Mesenchymal stem cell (in vitro differentiated cells and primary cell): ENCODE data around the gene MORN3.

Experiments used
- DNase-seq: peaks from one replicate; pipeline ENCODE4 v3.0.0-alpha.2; 2013
- H2AFZ ChIP-seq: one replicate; pipeline ENCODE4 v1.6.1; 2013; ENCODE audit warnings: low read depth, mild to moderate bottlenecking, control low read depth, inconsistent platforms, low read length, moderate library complexity
- H2AK5ac ChIP-seq: 2 replicates; pipeline ENCODE4 v1.6.1; 2013; ENCODE audit warnings: low read length, moderate library complexity, mild to moderate bottlenecking, inconsistent platforms; ENCODE audit not compliant: severe bottlenecking
- H2BK120ac ChIP-seq: one replicate; pipeline ENCODE4 v1.6.1; 2013; ENCODE audit warnings: low read depth, mild to moderate bottlenecking, inconsistent platforms, low read length, moderate library complexity
- H2BK12ac ChIP-seq, 2 experiments: one replicate each; pipeline ENCODE4 v1.6.1; 2013; ENCODE audit warnings: inconsistent platforms in 2 of 2, low read length in 2 of 2, mild to moderate bottlenecking in 2 of 2, moderate library complexity in 2 of 2, control low read depth in 1 of 2
- H2BK15ac ChIP-seq: one replicate; pipeline ENCODE4 v1.6.1; 2013; ENCODE audit warnings: mild to moderate bottlenecking, low read depth, inconsistent platforms; ENCODE audit not compliant: poor library complexity, severe bottlenecking
- H2BK5ac ChIP-seq: 2 replicates; pipeline ENCODE4 v1.6.1; 2013; ENCODE audit warnings: low read depth, mild to moderate bottlenecking, low read length, control low read depth, inconsistent platforms; ENCODE audit not compliant: poor library complexity, severe bottlenecking
- H3K14ac ChIP-seq, 2 experiments: one replicate each; pipeline ENCODE4 v1.6.1; 2013; ENCODE audit warnings: inconsistent platforms in 2 of 2, low read length in 2 of 2, control low read depth in 1 of 2, mild to moderate bottlenecking in 1 of 2, moderate library complexity in 1 of 2
- H3K18ac ChIP-seq, 2 experiments: one replicate each; pipeline ENCODE4 v1.6.1; 2013; ENCODE audit warnings: inconsistent platforms in 2 of 2, low read length in 2 of 2, control low read depth in 1 of 2, low read depth in 1 of 2, mild to moderate bottlenecking in 1 of 2
- H3K23ac ChIP-seq, 2 experiments: one replicate each; pipeline ENCODE4 v1.6.1; 2013; ENCODE audit warnings: inconsistent platforms in 2 of 2, low read length in 2 of 2, mild to moderate bottlenecking in 2 of 2, moderate library complexity in 2 of 2, control low read depth in 1 of 2
- H3K27ac ChIP-seq: 2 replicates; pipeline ENCODE4 v1.5.1; 2013; ENCODE audit warnings: mild to moderate bottlenecking, moderate library complexity, low read length, control low read depth, inconsistent platforms; ENCODE audit not compliant: poor library complexity, severe bottlenecking
- H3K27me3 ChIP-seq, 2 experiments: 2 replicates each; pipeline versions ENCODE4 v1.6.1 to v1.7.0; 2013; ENCODE audit warnings: low read length in 2 of 2, mild to moderate bottlenecking in 2 of 2, moderate library complexity in 2 of 2, control low read depth in 1 of 2, inconsistent platforms in 1 of 2; ENCODE audit not compliant: control insufficient read depth in 1 of 2, insufficient read depth in 1 of 2
- H3K36me3 ChIP-seq, 2 experiments: 2 replicates each; pipeline versions ENCODE4 v1.6.1 to v1.7.0; 2013; ENCODE audit warnings: low read length in 2 of 2, control low read depth in 1 of 2, inconsistent platforms in 1 of 2, low read depth in 1 of 2, mild to moderate bottlenecking in 1 of 2; ENCODE audit not compliant: insufficient read depth in 2 of 2, control insufficient read depth in 1 of 2
- H3K4ac ChIP-seq, 2 experiments: one replicate each; pipeline ENCODE4 v1.6.1; 2013; ENCODE audit warnings: inconsistent platforms in 2 of 2, low read length in 2 of 2, mild to moderate bottlenecking in 2 of 2, moderate library complexity in 2 of 2, control low read depth in 1 of 2, low read depth in 1 of 2
- H3K4me1 ChIP-seq: 2 replicates; pipeline ENCODE4 v1.6.1; 2013; ENCODE audit warnings: low read depth, low read length, control low read depth; ENCODE audit not compliant: control insufficient read depth, insufficient read depth
- H3K4me2 ChIP-seq: 2 replicates; pipeline ENCODE4 v1.6.1; 2013; ENCODE audit warnings: low read length, mild to moderate bottlenecking, inconsistent platforms; ENCODE audit not compliant: poor library complexity, severe bottlenecking
- H3K4me3 ChIP-seq, 2 experiments: 2 replicates each; pipeline versions ENCODE4 v1.5.1 to v1.7.0; 2013; ENCODE audit warnings: low read length in 2 of 2, mild to moderate bottlenecking in 2 of 2, control low read depth in 1 of 2, low read depth in 1 of 2; ENCODE audit not compliant: insufficient read depth in 1 of 2
- H3K79me1 ChIP-seq: replicated peaks from 2 replicates; pipeline ENCODE4 v1.6.1; 2013; ENCODE audit warnings: mild to moderate bottlenecking, control low read depth, low read length, inconsistent platforms; ENCODE audit not compliant: poor library complexity, severe bottlenecking
- H3K9ac ChIP-seq: 2 replicates; pipeline ENCODE4 v1.7.0; 2013; ENCODE audit warnings: mild to moderate bottlenecking, low read length, moderate library complexity
- H3K9me3 ChIP-seq: 2 replicates; pipeline ENCODE4 v1.7.0; 2013; ENCODE audit warnings: mild to moderate bottlenecking, low read length; ENCODE audit not compliant: control insufficient read depth
- H4K8ac ChIP-seq: one replicate; pipeline ENCODE4 v1.6.1; 2013; ENCODE audit warnings: inconsistent platforms, mild to moderate bottlenecking, low read length, moderate library complexity
- H4K91ac ChIP-seq: one replicate; pipeline ENCODE4 v1.6.1; 2013; ENCODE audit warnings: mild to moderate bottlenecking, low read length, inconsistent platforms
- WGBS: methylation state at CpG from one replicate; pipeline ENCODE4 v1.1.7; 2013; ENCODE audit warnings: mixed read lengths; 5-methylcytosine and 5-hydroxymethylcytosine counted together

MORN3 gene

DNA sequence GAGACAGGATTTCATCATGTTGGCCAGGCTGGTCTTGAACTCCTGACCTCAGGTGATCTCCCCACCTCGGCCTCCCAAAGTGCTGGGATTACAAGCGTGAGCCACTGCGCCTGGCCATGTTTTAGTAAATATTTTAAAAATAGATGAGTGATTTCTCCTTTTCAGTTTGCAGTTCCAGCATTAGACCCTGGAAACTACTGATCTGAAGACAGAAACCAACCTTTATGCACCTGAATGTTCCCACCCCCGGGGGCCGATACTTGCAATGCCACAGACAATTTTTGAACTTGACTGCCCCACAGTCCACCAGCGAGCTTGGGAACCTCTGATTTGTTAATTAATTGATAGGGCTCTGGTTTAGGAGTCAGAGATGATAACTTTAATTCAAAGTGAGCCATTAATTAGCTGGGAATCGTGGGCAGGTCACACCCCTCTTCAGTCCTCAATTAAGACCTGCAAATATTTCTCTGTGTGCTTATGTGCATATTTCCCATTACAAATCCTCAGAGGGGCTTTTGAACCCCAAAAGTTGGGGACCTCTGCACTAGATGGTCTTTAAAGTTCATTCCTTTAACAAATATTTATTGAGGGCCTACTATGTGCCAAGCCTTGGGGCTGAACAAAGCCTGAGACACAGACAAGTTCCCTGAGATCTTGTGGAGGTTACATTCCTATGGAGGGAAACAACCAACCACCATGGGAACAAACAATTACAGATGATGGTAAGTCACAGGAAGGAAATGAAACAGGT, 39.0 kb upstream of the MORN3 start:
- Histone ChIP-seq H3K4me3 (no peak overlapping the region), H4K8ac (no peak overlapping the region), H2AK5ac (no peak overlapping the region), H3K9me3 (no peaks in the 10 kb centered on the region), H3K4me2 (no peak overlapping the region), H3K9ac (no peak overlapping the region), H3K23ac (no peak overlapping the region), H3K27ac (no peak overlapping the region), H3K14ac (no peak overlapping the region), H3K4me1 (peaks cover 11% of the 10 kb centered on the region), H2BK120ac (no peak overlapping the region), H2AFZ (no peak overlapping the region), H4K91ac (no peak overlapping the region), H2BK12ac (no peak overlapping the region), H3K36me3 (no peaks in the 10 kb centered on the region), H3K79me1 (peaks cover 11% of the 10 kb centered on the region), H2BK15ac (no peak overlapping the region), H3K27me3 (no peaks in the 10 kb centered on the region), H2BK5ac (no peak overlapping the region), H3K4ac (no peak overlapping the region), H3K18ac (no peak overlapping the region)
- DNase-seq, result no peak
- 90% methylated on average over 5 of the region's 7 CpGs for WGBS

DNA sequence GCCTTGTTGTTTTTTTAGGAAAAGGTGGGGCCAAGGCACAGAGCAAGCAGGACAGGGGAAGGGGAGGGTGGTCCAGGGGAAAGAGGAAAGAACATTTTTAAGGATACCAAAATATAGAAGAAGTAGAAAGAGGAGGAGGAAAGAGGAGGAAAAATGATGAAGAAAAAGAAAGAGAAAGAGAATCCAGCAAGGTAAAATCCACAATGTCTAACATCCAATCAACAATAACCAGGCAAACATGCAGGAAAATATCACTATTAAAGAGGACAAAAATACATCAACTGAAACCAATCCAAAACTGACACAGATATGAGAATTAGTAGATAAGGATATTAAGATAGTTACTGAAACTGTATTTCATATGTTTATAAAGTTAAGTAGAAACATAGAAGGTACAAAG, 36.1 kb upstream of the MORN3 start:
- Histone ChIP-seq H3K27ac (no peak overlapping the region), H2BK120ac (no peak overlapping the region), H3K4me1 (no peaks in the 10 kb centered on the region), H3K79me1 (no peaks in the 10 kb centered on the region), H3K23ac (no peak overlapping the region), H3K18ac (no peak overlapping the region), H3K36me3 (no peaks in the 10 kb centered on the region), H2AK5ac (no peak overlapping the region), H4K91ac (no peak overlapping the region), H2AFZ (no peak overlapping the region), H3K4me2 (no peak overlapping the region), H3K14ac (no peak overlapping the region), H3K27me3 (peaks cover 3 to 19% of the 10 kb centered on the region in 2 experiments), H2BK5ac (no peak overlapping the region), H2BK12ac (no peak overlapping the region), H3K9me3 (no peaks in the 10 kb centered on the region), H3K9ac (no peak overlapping the region), H3K4ac (no peak overlapping the region), H3K4me3 (no peak overlapping the region), H4K8ac (no peak overlapping the region), H2BK15ac (no peak overlapping the region)
- no peak for DNase-seq

DNA sequence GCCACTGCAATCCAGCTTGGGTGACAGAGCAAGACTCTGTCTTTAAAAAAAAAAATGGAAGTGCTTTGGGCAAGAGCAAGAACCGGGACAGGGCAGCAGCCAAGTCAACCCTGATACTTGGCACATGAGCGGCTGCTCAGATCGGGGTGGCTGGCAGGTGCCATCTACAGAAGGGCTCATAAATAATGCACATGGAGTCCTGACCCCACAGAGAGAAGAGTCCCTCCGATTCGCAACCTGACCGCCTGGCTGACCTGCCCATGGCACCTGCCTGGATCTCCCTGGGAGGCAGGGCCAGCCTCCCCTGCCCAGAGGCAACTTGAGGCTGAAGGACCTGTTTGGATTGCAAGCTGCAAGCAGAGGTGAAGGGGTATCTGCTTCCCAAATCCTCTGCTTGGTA, 33.5 kb upstream of the MORN3 start:
- H3K18ac ChIP-seq, result no peak overlapping the region

GRCh38 chr12:121701667-121702277, 32.3 kb upstream of the MORN3 start:
- Histone ChIP-seq H3K27ac (no peak overlapping the region), H3K23ac (no peak overlapping the region), H2AFZ (no peak overlapping the region), H3K9ac (no peak overlapping the region), H3K18ac (no peak overlapping the region), H3K4me2 (no peak overlapping the region), H3K79me1 (no peaks in the 10 kb centered on the region), H4K8ac (no peak overlapping the region), H3K4me1 (no peaks in the 10 kb centered on the region), H2AK5ac (no peak overlapping the region), H3K36me3 (no peaks in the 10 kb centered on the region), H3K4ac (no peak overlapping the region), H2BK12ac (no peak overlapping the region), H3K4me3 (no peak overlapping the region), H3K9me3 (no peaks in the 10 kb centered on the region), H2BK15ac (no peak overlapping the region), H3K14ac (no peak overlapping the region), H2BK5ac (no peak overlapping the region), H2BK120ac (no peak overlapping the region), H3K27me3 (peaks cover 3 to 19% of the 10 kb centered on the region in 2 experiments), H4K91ac (no peak overlapping the region)
- 95% methylated on average over 3 of the region's 3 CpGs for WGBS
- no peak for DNase-seq

More for the DNA sequence above, 33.5 kb upstream of the MORN3 start:
- Histone ChIP-seq H3K27me3 (peaks cover 3 to 19% of the 10 kb centered on the region in 2 experiments), H3K27ac (no peak overlapping the region), H2BK5ac (no peak overlapping the region), H4K8ac (no peak overlapping the region), H3K23ac (no peak overlapping the region), H3K79me1 (no peaks in the 10 kb centered on the region), H3K9ac (no peak overlapping the region), H2AFZ (no peak overlapping the region), H3K4me1 (no peaks in the 10 kb centered on the region), H4K91ac (no peak overlapping the region), H2BK120ac (no peak overlapping the region), H3K14ac (no peak overlapping the region), H3K4me3 (no peak overlapping the region), H3K4me2 (no peak overlapping the region), H3K36me3 (no peaks in the 10 kb centered on the region), H3K9me3 (no peaks in the 10 kb centered on the region), H2BK15ac (no peak overlapping the region), H2BK12ac (no peak overlapping the region), H3K4ac (no peak overlapping the region), H2AK5ac (no peak overlapping the region)
- WGBS, result 96% methylated on average over 6 of the region's 6 CpGs
- DNase-seq, result no peak
